ENCODE data around the gene DCAF10. TPM values are rescaled to one million over a fixed set of nuclear protein-coding genes. Genes with fewer than 3 reads are reported as not detected.

DCAF10 gene
- polyA plus RNA-seq, 1 donor (not counting 4 experiments of a cell fraction or from before 2014, with no cell fraction given): 29.2 TPM

GRCh38 chr9:37792122-37792521 lies 8.5 kb upstream of the DCAF10 start:
- H3K79me2 ChIP-seq (ENCODE audit: control insufficient read depth, insufficient read depth, low read length): no peaks in the 10 kb centered on the region
- H4K20me1 ChIP-seq (ENCODE audit: control insufficient read depth, extremely low read depth, insufficient read depth, low read length): no peaks in the 10 kb centered on the region
- no peaks in the 10 kb centered on the region for H3K9me3 ChIP-seq (ENCODE audit: control insufficient read depth, low read depth, low read length)
- no peaks in the 10 kb centered on the region for H3K9me1 ChIP-seq (ENCODE audit: control insufficient read depth, extremely low read depth, insufficient read depth, low read length)
- no peak overlapping the region for H3K4me3 ChIP-seq (ENCODE audit: control insufficient read depth in 2 of 3, extremely low read depth in 1 of 3, insufficient read depth in 2 of 3, low read depth in 1 of 3, low read length in 3 of 3)
- H3K9ac ChIP-seq (ENCODE audit: control insufficient read depth, extremely low read depth, insufficient read depth, low read length): no peak overlapping the region
- H3K4me2 ChIP-seq (ENCODE audit: control insufficient read depth, extremely low read depth, insufficient read depth, low read depth, low read length): no peak overlapping the region
- no peak overlapping the region for H3K27ac ChIP-seq (ENCODE audit: control insufficient read depth, insufficient read depth, low read length)
- H3K4me1 ChIP-seq (ENCODE audit: control insufficient read depth, extremely low read depth, insufficient read depth, low read length): no peaks in the 10 kb centered on the region
- FAIRE-seq (no peak), DNase-seq (ENCODE audit: low read depth, low spot score) (no peak)
- dilution Hi-C loops (cut with MboI; ENCODE audit: extremely low pct_ligation_motif_present, low sequenced_read_pairs): no loop called here
- TF ChIP-seq, protein P1, sequence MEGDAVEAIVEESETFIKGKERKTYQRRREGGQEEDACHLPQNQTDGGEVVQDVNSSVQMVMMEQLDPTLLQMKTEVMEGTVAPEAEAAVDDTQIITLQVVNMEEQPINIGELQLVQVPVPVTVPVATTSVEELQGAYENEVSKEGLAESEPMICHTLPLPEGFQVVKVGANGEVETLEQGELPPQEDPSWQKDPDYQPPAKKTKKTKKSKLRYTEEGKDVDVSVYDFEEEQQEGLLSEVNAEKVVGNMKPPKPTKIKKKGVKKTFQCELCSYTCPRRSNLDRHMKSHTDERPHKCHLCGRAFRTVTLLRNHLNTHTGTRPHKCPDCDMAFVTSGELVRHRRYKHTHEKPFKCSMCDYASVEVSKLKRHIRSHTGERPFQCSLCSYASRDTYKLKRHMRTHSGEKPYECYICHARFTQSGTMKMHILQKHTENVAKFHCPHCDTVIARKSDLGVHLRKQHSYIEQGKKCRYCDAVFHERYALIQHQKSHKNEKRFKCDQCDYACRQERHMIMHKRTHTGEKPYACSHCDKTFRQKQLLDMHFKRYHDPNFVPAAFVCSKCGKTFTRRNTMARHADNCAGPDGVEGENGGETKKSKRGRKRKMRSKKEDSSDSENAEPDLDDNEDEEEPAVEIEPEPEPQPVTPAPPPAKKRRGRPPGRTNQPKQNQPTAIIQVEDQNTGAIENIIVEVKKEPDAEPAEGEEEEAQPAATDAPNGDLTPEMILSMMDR (optimal IDR thresholded peaks at IDR 0.05 in 1 of 3, IDR thresholded peaks at IDR 0.05 in 1 of 3, conservative IDR thresholded peaks at IDR 0.05 in 1 of 3; ENCODE audit: extremely low read depth in 1 of 3, insufficient read depth in 2 of 3, low read length in 3 of 3): no peak
- TF ChIP-seq EZH2 (IDR thresholded peaks at IDR 0.05; ENCODE audit: low read length): no peak
- no peak overlapping the region for H2AFZ ChIP-seq (ENCODE audit: control insufficient read depth, low read length)
- peaks cover 0 to 2% of the 10 kb centered on the region in 2 experiments for H3K36me3 ChIP-seq (ENCODE audit: control insufficient read depth in 2 of 2, extremely low read depth in 1 of 2, insufficient read depth in 2 of 2, low read length in 2 of 2)
- H3K27me3 ChIP-seq (ENCODE audit: control insufficient read depth, extremely low read depth, insufficient read depth, low read length): no peaks in the 10 kb centered on the region

DNA sequence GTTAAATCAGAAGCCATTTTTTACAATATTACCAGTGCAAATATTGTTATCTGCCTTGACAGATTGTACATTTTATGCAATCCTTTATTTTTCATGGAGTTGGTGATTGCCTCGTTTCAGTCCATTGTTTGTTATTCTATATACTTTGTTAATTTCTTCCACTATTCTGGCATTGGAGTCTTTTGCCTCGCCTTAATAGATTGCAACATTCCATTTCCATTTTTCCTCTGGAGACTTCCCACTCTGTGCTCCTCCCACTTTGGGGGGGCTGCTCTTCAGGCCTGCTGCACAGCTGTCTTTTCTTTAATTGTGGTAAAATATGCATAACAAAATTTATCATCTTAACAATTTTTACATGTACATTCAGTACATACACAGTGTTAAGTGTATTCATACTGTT lies 4.4 kb upstream of the DCAF10 start:
- H4K20me1 ChIP-seq (ENCODE audit: control insufficient read depth, extremely low read depth, insufficient read depth, low read length): no peaks in the 10 kb centered on the region
- no peaks in the 10 kb centered on the region for H3K36me3 ChIP-seq (ENCODE audit: control insufficient read depth in 2 of 2, extremely low read depth in 1 of 2, insufficient read depth in 2 of 2, low read length in 2 of 2)
- no peak overlapping the region for H2AFZ ChIP-seq (ENCODE audit: control insufficient read depth, low read length)
- DNase-seq (ENCODE audit: low read depth, low spot score) (no peak), FAIRE-seq (no peak)
- no peak overlapping the region for H3K4me2 ChIP-seq (ENCODE audit: control insufficient read depth, extremely low read depth, insufficient read depth, low read depth, low read length)
- no peak overlapping the region for H3K27ac ChIP-seq (ENCODE audit: control insufficient read depth, insufficient read depth, low read length)
- peaks cover 4% of the 10 kb centered on the region for H3K4me1 ChIP-seq (ENCODE audit: control insufficient read depth, extremely low read depth, insufficient read depth, low read length)
- H3K27me3 ChIP-seq (ENCODE audit: control insufficient read depth, extremely low read depth, insufficient read depth, low read length): no peaks in the 10 kb centered on the region
- TF ChIP-seq, protein P1 (optimal IDR thresholded peaks at IDR 0.05 in 1 of 3, IDR thresholded peaks at IDR 0.05 in 1 of 3, conservative IDR thresholded peaks at IDR 0.05 in 1 of 3; ENCODE audit: extremely low read depth in 1 of 3, insufficient read depth in 2 of 3, low read length in 3 of 3): no peak
- TF ChIP-seq EZH2 (IDR thresholded peaks at IDR 0.05; ENCODE audit: low read length): no peak
- no peaks in the 10 kb centered on the region for H3K9me3 ChIP-seq (ENCODE audit: control insufficient read depth, low read depth, low read length)
- H3K79me2 ChIP-seq (ENCODE audit: control insufficient read depth, insufficient read depth, low read length): peaks cover 5% of the 10 kb centered on the region
- no peaks in the 10 kb centered on the region for H3K9me1 ChIP-seq (ENCODE audit: control insufficient read depth, extremely low read depth, insufficient read depth, low read length)
- dilution Hi-C loops (cut with MboI; ENCODE audit: extremely low pct_ligation_motif_present, low sequenced_read_pairs): no loop called here
- no peak overlapping the region for H3K4me3 ChIP-seq (ENCODE audit: control insufficient read depth in 2 of 3, extremely low read depth in 1 of 3, insufficient read depth in 2 of 3, low read depth in 1 of 3, low read length in 3 of 3)
- H3K9ac ChIP-seq (ENCODE audit: control insufficient read depth, extremely low read depth, insufficient read depth, low read length): no peak overlapping the region

Measured in keratinocyte (primary cell).